ENCODE data around the gene IREB2. TPM values are rescaled to one million over a fixed set of nuclear protein-coding genes. Genes with fewer than 3 reads are reported as not detected.

The IREB2 gene
- total and polyA plus RNA-seq, 2 donors (not counting 3 experiments of a cell fraction or from before 2014, with no cell fraction given): 12.7 to 51.4 TPM

DNA sequence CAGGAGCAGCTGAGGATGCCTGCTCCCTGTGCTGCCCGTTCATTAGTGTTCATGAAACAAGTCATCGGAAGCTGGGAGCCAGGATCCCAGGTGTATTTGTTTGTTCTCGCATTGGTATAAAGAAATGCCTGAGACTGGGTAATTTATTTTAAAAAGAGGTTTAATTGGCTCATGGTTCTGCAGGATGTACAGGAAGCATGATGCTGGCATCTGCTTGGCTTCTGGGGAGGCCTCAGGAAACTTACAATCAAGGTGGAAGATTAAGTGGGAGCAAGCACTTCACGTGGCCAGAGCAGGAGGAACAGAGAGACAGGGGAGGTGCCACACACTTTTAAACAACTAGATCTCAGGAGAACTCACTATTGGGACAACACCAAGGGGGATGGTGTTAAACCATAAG is 63.8 kb downstream of the IREB2 start:
- Histone ChIP-seq H3K27me3 (ENCODE audit: control insufficient read depth in 2 of 2, insufficient read depth in 2 of 2, low read length in 2 of 2) (no peaks in the 10 kb centered on the region), H3K9me3 (replicated peaks; ENCODE audit: control insufficient read depth, insufficient read depth, low read length) (no peaks in the 10 kb centered on the region), H3K9me1 (replicated peaks; ENCODE audit: control insufficient read depth, extremely low read depth, insufficient read depth, low read length) (no peaks in the 10 kb centered on the region), H3K4me1 (ENCODE audit: control insufficient read depth, extremely low read depth, insufficient read depth, low read length) (no peaks in the 10 kb centered on the region), H4K20me1 (replicated peaks; ENCODE audit: control insufficient read depth, extremely low read depth, insufficient read depth, low read length) (no peaks in the 10 kb centered on the region), H3K36me3 (ENCODE audit: control insufficient read depth in 2 of 2, extremely low read depth in 1 of 2, insufficient read depth in 2 of 2, low read length in 2 of 2) (peaks cover 1 to 4% of the 10 kb centered on the region in 2 experiments), H3K4me3 (replicated peaks in 1 of 3; ENCODE audit: insufficient read depth in 1 of 3, low read depth in 1 of 3, low read length in 3 of 3) (no peak overlapping the region), H3K27ac (ENCODE audit: insufficient read depth, low read depth, low read length) (no peak overlapping the region), H3K9ac (replicated peaks; ENCODE audit: extremely low read depth, insufficient read depth, low read length) (no peak overlapping the region), H2AFZ (ENCODE audit: low read depth, low read length) (no peak overlapping the region), H3K79me2 (ENCODE audit: control insufficient read depth, insufficient read depth, low read length) (no peaks in the 10 kb centered on the region), H3K4me2 (ENCODE audit: insufficient read depth, low read length) (no peak overlapping the region)
- FAIRE-seq (no peak), DNase-seq (ENCODE audit: low read depth, low spot score) (no peak)
- CTCF ChIA-PET: no interaction called here
- intact Hi-C loops (cut with micrococcal nuclease) (no loop called here), dilution Hi-C loops (cut with MboI; ENCODE audit: extremely low pct_ligation_motif_present, low sequenced_read_pairs) (no loop called here)
- no TSS peak for BruUV-seq (replicated peaks)
- TF ChIP-seq MYC (IDR thresholded peaks at IDR 0.05; ENCODE audit: low read depth, low read length) (no peak), JUN (IDR thresholded peaks at IDR 0.05; ENCODE audit: borderline replicate concordance, insufficient read depth, insufficient read length, low read depth) (no peak), POLR2A (IDR thresholded peaks at IDR 0.05; ENCODE audit: low read depth, low read length) (no peak), POLR2AphosphoS5 (IDR thresholded peaks at IDR 0.05; ENCODE audit: insufficient read depth, low read depth, low read length) (no peak), FOS (IDR thresholded peaks at IDR 0.05; ENCODE audit: borderline replicate concordance, insufficient read depth, low read length) (no peak), GATA2 (IDR thresholded peaks at IDR 0.05; ENCODE audit: insufficient read depth, insufficient read length, low read depth, low read length) (no peak), EZH2 (IDR thresholded peaks at IDR 0.05; ENCODE audit: borderline replicate concordance, low read depth, low read length, severe bottlenecking) (no peak), MAX (IDR thresholded peaks at IDR 0.05; ENCODE audit: insufficient read depth, insufficient read length) (no peak), CTCF (IDR thresholded peaks at IDR 0.05; ENCODE audit: extremely low read depth in 1 of 2, insufficient read depth in 1 of 2, low read depth in 1 of 2, low read length in 2 of 2) (no peak)
- POLR2A ChIA-PET: no interaction called here

All from endothelial cell of umbilical vein (primary cell).